ENCODE data around the gene HCRTR1. TPM values are rescaled to one million over a fixed set of nuclear protein-coding genes. Genes with fewer than 3 reads are reported as not detected.

Gene HCRTR1
- total RNA-seq, 4 donors from 2014 or later = 0.45 to 1.8 (median 1.7) TPM; not detected in 1

GRCh38 chr1:31607360-31607759 is 10.1 kb upstream of the HCRTR1 start:
- WGBS = 88% methylated on average over 5 of the region's 5 CpGs
- H3K36me3 ChIP-seq = no peaks in the 10 kb centered on the region
- H3K4me1 ChIP-seq = no peaks in the 10 kb centered on the region
- H3K9me3 ChIP-seq = no peaks in the 10 kb centered on the region
- H3K27me3 ChIP-seq = no peaks in the 10 kb centered on the region
- H3K4me3 ChIP-seq = no peak overlapping the region
- no peak for TF ChIP-seq CTCF (IDR thresholded peaks at IDR 0.05)
- no peak for TF ChIP-seq POLR2AphosphoS5 (IDR thresholded peaks at IDR 0.05)
- TF ChIP-seq POLR2A (IDR thresholded peaks at IDR 0.05; ENCODE audit: low read depth) = no peak
- TF ChIP-seq EP300 (IDR thresholded peaks at IDR 0.05) = no peak
- intact Hi-C loops (cut with DNase I) = no loop called here
- H3K27ac ChIP-seq (replicated peaks in 1 of 4) = no peak overlapping the region
- no peak for DNase-seq (ENCODE audit: extremely low spot score)

GRCh38 chr1:31609514-31610118 is 7.9 kb upstream of the HCRTR1 start:
- intact Hi-C loops (cut with DNase I) = no loop called here
- WGBS = 24% methylated on average over 1 of the region's 1 CpG
- H3K36me3 ChIP-seq = no peaks in the 10 kb centered on the region

GRCh38 chr1:31614414-31615005 is 3.0 kb upstream of the HCRTR1 start:
- intact Hi-C loops (cut with DNase I) = no loop called here

More at GRCh38 chr1:31609514-31610118, 7.9 kb upstream of the HCRTR1 start:
- no peak for DNase-seq (ENCODE audit: extremely low spot score)
- Histone ChIP-seq H3K4me1 (peaks cover 0 to 13% (median 3%) of the 10 kb centered on the region in 4 donors), H3K9me3 (no peaks in the 10 kb centered on the region), H3K27ac (replicated peaks in 1 of 4) (no peak overlapping the region), H3K4me3 (no peak overlapping the region), H3K27me3 (no peaks in the 10 kb centered on the region)
- no peak for TF ChIP-seq POLR2A (IDR thresholded peaks at IDR 0.05; ENCODE audit: low read depth)
- no peak for TF ChIP-seq EP300 (IDR thresholded peaks at IDR 0.05)
- TF ChIP-seq CTCF (IDR thresholded peaks at IDR 0.05) = no peak
- no peak for TF ChIP-seq POLR2AphosphoS5 (IDR thresholded peaks at IDR 0.05)

GRCh38 chr1:31615414-31615813 is 2.1 kb upstream of the HCRTR1 start:
- no peak for DNase-seq (ENCODE audit: extremely low spot score)
- Histone ChIP-seq H3K4me3 (no peak overlapping the region), H3K27me3 (peaks cover 0 to 39% (median 19%) of the 10 kb centered on the region in 4 donors), H3K9me3 (no peaks in the 10 kb centered on the region), H3K4me1 (peaks cover 5 to 27% (median 17%) of the 10 kb centered on the region in 4 donors), H3K36me3 (no peaks in the 10 kb centered on the region), H3K27ac (replicated peaks in 1 of 4) (no peak overlapping the region)
- WGBS = 86% methylated on average over 6 of the region's 6 CpGs
- intact Hi-C loops (cut with DNase I) = no loop called here
- TF ChIP-seq CTCF (IDR thresholded peaks at IDR 0.05) (no peak), POLR2A (IDR thresholded peaks at IDR 0.05; ENCODE audit: low read depth) (no peak), EP300 (IDR thresholded peaks at IDR 0.05) (no peak), POLR2AphosphoS5 (IDR thresholded peaks at IDR 0.05) (no peak)

More at GRCh38 chr1:31614414-31615005, 3.0 kb upstream of the HCRTR1 start:
- TF ChIP-seq POLR2A (IDR thresholded peaks at IDR 0.05; ENCODE audit: low read depth) = no peak
- no peak for TF ChIP-seq EP300 (IDR thresholded peaks at IDR 0.05)
- no peak for TF ChIP-seq CTCF (IDR thresholded peaks at IDR 0.05)
- no peak for TF ChIP-seq POLR2AphosphoS5 (IDR thresholded peaks at IDR 0.05)
- WGBS = 84% methylated on average over 5 of the region's 8 CpGs
- Histone ChIP-seq H3K9me3 (no peaks in the 10 kb centered on the region), H3K27me3 (peaks cover 0 to 36% (median 19%) of the 10 kb centered on the region in 4 donors), H3K4me1 (peaks cover 5 to 27% (median 17%) of the 10 kb centered on the region in 4 donors), H3K27ac (replicated peaks in 1 of 4) (no peak overlapping the region), H3K36me3 (no peaks in the 10 kb centered on the region), H3K4me3 (no peak overlapping the region)
- DNase-seq (ENCODE audit: extremely low spot score) = no peak
